Activated naive CD4-positive, alpha-beta T cell treated with anti-CD3 and anti-CD28 coated beads, Interleukin-2, amount 10 ng/mL, durations not matched to agents 7 days and 5 days (primary cell): Measurements from ENCODE around the gene LILRB2.
A peak's percentile ranks its signal among the peaks of the same experiment; 100 is the strongest.
"Not testable (repeated sequence)": the region's sequence is repeated elsewhere in the genome, so short reads cannot be mapped to it uniquely, and the experiment has no call there.

Experiments used
- CTCF ChIA-PET: fragments of 350-600 bp; sonication (Branson Sonifier 250); formaldehyde crosslinking; loops from one replicate; lab custom pipeline; 2021; ENCODE audit warnings: antibody characterized with exemption; lab: Charles Lee
- DNase-seq: peaks from one replicate; pipeline ENCODE4 v3.0.0-alpha.2; 2020
- H3K27ac Mint-ChIP-seq: one replicate; pipeline ENCODE4 v1.8.0; 2021; ENCODE audit warnings: mild to moderate bottlenecking, moderate library complexity, mixed read lengths
- H3K27me3 Mint-ChIP-seq: one replicate; pipeline ENCODE4 v1.8.0; 2021; ENCODE audit warnings: mild to moderate bottlenecking, mixed read lengths
- H3K36me3 Mint-ChIP-seq: one replicate; pipeline ENCODE4 v1.8.0; 2021; ENCODE audit warnings: mixed read lengths
- H3K4me1 Mint-ChIP-seq: one replicate; pipeline ENCODE4 v1.8.0; 2021; ENCODE audit warnings: mixed read lengths
- H3K4me3 Mint-ChIP-seq: one replicate; pipeline ENCODE4 v1.8.0; 2021; ENCODE audit warnings: mild to moderate bottlenecking, moderate library complexity, mixed read lengths
- H3K9me3 Mint-ChIP-seq: one replicate; pipeline ENCODE4 v1.8.0; 2021; ENCODE audit warnings: mixed read lengths

LILRB2 gene

DNA sequence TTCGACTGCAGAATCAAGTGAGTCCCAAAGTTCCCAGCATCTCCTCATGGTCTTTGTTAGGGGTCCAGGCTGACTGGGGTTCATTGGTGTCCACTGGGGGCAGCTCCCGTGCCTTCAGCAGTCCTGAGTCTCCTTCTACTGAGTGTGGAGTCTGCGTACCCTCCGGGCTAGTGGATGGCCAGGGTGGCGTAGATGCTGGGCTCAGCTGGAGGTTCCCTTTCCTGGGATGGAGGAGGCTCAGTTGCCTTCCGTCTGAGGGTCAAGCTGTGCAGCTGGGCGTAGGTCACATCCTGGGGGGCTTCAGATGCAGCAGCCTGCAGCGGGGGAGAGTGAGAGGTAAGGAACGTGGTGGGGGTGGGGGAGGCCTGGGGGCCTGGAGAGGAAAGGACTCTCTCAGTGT is 6.4 kb downstream of the LILRB2 start:
- DNase-seq, H3K27ac Mint-ChIP-seq: not testable (repeated sequence)
- peaks cover 42% of the 10 kb centered on the region for H3K27me3 Mint-ChIP-seq

GRCh38 chr19:54273821-54274220 is 7.1 kb downstream of the LILRB2 start:
- CTCF ChIA-PET = no interaction called here
- peaks cover 37% of the 10 kb centered on the region for H3K27me3 Mint-ChIP-seq
- H3K4me1 Mint-ChIP-seq = no peaks in the 10 kb centered on the region
- H3K4me3 Mint-ChIP-seq = no peak overlapping the region
- no peaks in the 10 kb centered on the region for H3K36me3 Mint-ChIP-seq
- H3K9me3 Mint-ChIP-seq = no peaks in the 10 kb centered on the region
- DNase-seq = no peak
- no peak overlapping the region for H3K27ac Mint-ChIP-seq

More for the DNA sequence above, 6.4 kb downstream of the LILRB2 start:
- H3K9me3 Mint-ChIP-seq, H3K36me3 Mint-ChIP-seq, H3K4me1 Mint-ChIP-seq, H3K4me3 Mint-ChIP-seq, CTCF ChIA-PET: not testable (repeated sequence)

DNA sequence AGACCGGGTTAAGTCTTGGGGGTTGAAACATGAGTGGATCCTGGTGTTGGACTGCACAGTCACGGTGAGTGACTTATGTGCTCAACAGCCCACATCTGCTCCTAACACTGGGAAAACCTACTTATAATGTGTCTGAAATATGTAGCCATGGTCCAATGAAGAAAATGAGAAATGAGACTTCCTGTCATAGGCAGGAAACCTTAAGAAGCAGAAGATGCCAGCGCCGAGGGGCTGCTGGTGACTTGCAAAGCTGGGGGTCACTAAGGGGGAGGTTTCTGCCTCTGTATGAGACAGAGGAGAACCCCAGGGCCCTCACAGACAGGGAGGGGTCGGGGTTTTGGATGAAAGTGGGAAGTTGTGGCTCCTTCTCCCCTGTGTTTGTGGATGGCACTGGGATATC is 8.7 kb downstream of the LILRB2 start:
- H3K4me3 Mint-ChIP-seq, DNase-seq, CTCF ChIA-PET, H3K36me3 Mint-ChIP-seq, H3K4me1 Mint-ChIP-seq, H3K9me3 Mint-ChIP-seq, H3K27ac Mint-ChIP-seq: not testable (repeated sequence)
- H3K27me3 Mint-ChIP-seq = peaks cover 39% of the 10 kb centered on the region

DNA sequence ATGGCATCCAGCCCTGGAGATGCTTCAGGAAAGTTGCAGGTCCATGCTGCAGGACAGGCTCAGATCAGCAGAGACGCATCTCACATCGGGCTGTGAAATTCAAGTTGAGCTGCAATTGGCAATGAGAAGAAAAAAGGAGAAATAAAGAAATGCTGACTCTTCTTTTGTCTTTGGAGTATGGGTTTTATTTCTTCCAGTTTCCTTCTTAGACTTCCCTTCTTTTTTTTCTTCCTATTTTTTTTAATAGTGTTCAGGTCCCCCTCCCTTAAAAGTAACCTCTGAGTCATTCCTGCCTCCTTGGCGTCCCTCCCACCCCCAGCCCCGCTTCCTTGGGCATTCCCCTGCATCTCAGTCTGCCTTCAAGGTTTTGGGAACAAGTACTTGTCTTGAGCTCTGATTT is 9.3 kb downstream of the LILRB2 start:
- H3K4me3 Mint-ChIP-seq, H3K9me3 Mint-ChIP-seq, DNase-seq, H3K36me3 Mint-ChIP-seq, H3K27ac Mint-ChIP-seq, CTCF ChIA-PET, H3K4me1 Mint-ChIP-seq: not testable (repeated sequence)
- peaks cover 44% of the 10 kb centered on the region for H3K27me3 Mint-ChIP-seq

DNA sequence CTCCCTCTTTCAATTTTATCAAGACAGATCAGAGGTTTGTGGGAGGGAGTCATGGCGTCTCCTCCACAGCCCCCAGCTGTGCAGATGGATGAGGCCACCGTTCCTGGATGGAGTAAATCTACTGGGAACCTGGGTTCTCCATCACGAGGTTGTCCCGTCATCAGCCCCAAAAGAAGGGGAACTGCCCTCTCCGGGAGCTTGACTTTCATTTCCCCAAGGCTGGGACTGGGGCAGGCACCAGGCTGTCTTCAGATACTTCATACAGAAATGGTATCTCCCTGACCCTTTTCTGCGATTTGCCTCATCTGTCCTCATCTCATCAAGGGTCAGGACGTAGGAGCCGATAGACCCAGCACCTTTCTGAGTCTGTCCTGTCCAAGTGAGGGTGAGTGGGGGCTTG is 9.8 kb downstream of the LILRB2 start:
- H3K27ac Mint-ChIP-seq = no peak overlapping the region
- no peaks in the 10 kb centered on the region for H3K36me3 Mint-ChIP-seq
- H3K27me3 Mint-ChIP-seq = peaks cover 45% of the 10 kb centered on the region
- H3K4me1 Mint-ChIP-seq = no peaks in the 10 kb centered on the region
- H3K9me3 Mint-ChIP-seq = no peaks in the 10 kb centered on the region
- DNase-seq = no peak
- no peak overlapping the region for H3K4me3 Mint-ChIP-seq
- CTCF ChIA-PET = no interaction called here

DNA sequence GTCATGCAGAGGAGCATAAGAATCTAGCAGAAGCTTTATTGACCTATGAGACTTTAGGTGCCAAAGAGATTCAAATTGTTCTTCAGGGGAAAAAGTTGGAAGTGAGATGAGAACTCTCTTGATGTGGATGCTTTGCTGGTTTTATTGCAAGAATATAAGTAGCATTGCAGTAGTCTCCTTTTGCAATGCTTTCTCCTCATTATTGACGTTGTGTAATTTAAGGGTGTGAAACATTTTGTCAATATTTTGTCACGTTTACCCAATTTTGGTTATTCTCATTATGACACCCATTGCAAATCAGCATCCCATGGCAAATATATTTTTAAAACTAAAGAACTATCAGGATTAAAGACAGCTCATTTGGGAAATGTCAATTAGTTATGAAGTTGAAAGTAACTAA is 12.0 kb downstream of the LILRB2 start:
- CTCF ChIA-PET = interaction anchor here (1.2 to 1.9 kb wide), 2 partner anchors 9 to 39 kb away, joined by 3 to 6 read pairs; no protein-coding TSS in a partner anchor

GRCh38 chr19:54266133-54266532 is 14.8 kb downstream of the LILRB2 start:
- Mint-ChIP-seq H3K4me3 (no peak overlapping the region), H3K27me3 (peaks cover 27% of the 10 kb centered on the region), H3K4me1 (no peaks in the 10 kb centered on the region), H3K27ac (no peak overlapping the region), H3K9me3 (no peaks in the 10 kb centered on the region), H3K36me3 (no peaks in the 10 kb centered on the region)
- CTCF ChIA-PET = interaction anchor here (0.9 to 3.3 kb wide), 18 partner anchors 9 to 126 kb away, joined by 3 to 16 read pairs (median 5); partner anchors contain the start of genes LENG1, LILRB5 and TMC4
- DNase-seq = peak; percentile 84

More for the DNA sequence above, 12.0 kb downstream of the LILRB2 start:
- Mint-ChIP-seq H3K27ac (no peak overlapping the region), H3K4me3 (no peak overlapping the region), H3K4me1 (no peaks in the 10 kb centered on the region), H3K9me3 (no peaks in the 10 kb centered on the region), H3K27me3 (peaks cover 42% of the 10 kb centered on the region), H3K36me3 (no peaks in the 10 kb centered on the region)
- DNase-seq = no peak

- H3K4me3 Mint-ChIP-seq = no peak overlapping the region
- H3K4me1 Mint-ChIP-seq = no peaks in the 10 kb centered on the region
- H3K9me3 Mint-ChIP-seq = no peaks in the 10 kb centered on the region
- no peak overlapping the region for H3K27ac Mint-ChIP-seq
- H3K27me3 Mint-ChIP-seq = peaks cover 38% of the 10 kb centered on the region
- DNase-seq = no peak
- CTCF ChIA-PET = interaction anchor here (0.6 kb wide), 1 partner anchor 50 kb away, joined by 4 read pairs; no protein-coding TSS in a partner anchor
- H3K36me3 Mint-ChIP-seq = no peaks in the 10 kb centered on the region
Observed at GRCh38 chr19:54262470-54262869, 18.4 kb downstream of the LILRB2 start.

GRCh38 chr19:54262066-54262465 is 18.8 kb downstream of the LILRB2 start:
- no peak overlapping the region for H3K27ac Mint-ChIP-seq
- H3K4me1 Mint-ChIP-seq = no peaks in the 10 kb centered on the region
- no peak overlapping the region for H3K4me3 Mint-ChIP-seq
- CTCF ChIA-PET = interaction anchor here (0.6 kb wide), 1 partner anchor 50 kb away, joined by 4 read pairs; no protein-coding TSS in a partner anchor
- no peaks in the 10 kb centered on the region for H3K36me3 Mint-ChIP-seq
- H3K9me3 Mint-ChIP-seq = no peaks in the 10 kb centered on the region
- peaks cover 41% of the 10 kb centered on the region for H3K27me3 Mint-ChIP-seq
- no peak for DNase-seq

- Mint-ChIP-seq H3K4me3 (no peak within 1 kb of the TSS), H3K36me3 (no peaks in the 10 kb centered on the region), H3K9me3 (no peaks in the 10 kb centered on the region), H3K27ac (no peak within 1 kb of the TSS), H3K27me3 (peaks cover 49% of the 10 kb centered on the region), H3K4me1 (no peaks in the 10 kb centered on the region)
- DNase-seq = no peak
- CTCF ChIA-PET = interaction anchor here (0.8 to 2.1 kb wide), 2 partner anchors 9 to 1383 kb away, joined by 3 to 8 read pairs; no protein-coding TSS in a partner anchor
Observed at GRCh38 chr19:54257116-54257480, 23.8 kb downstream of the LILRB2 start, which contains the start of gene LILRB5. TSS of gene LILRB5 (minus strand) at chr19:54257273. CDS start at chr19:54257193, 80 bp downstream.

- DNase-seq = no peak
- Mint-ChIP-seq H3K27me3 (peaks cover 55% of the 10 kb centered on the region), H3K9me3 (no peaks in the 10 kb centered on the region), H3K4me3 (no peak overlapping the region), H3K27ac (no peak overlapping the region), H3K36me3 (no peaks in the 10 kb centered on the region), H3K4me1 (no peaks in the 10 kb centered on the region)
- CTCF ChIA-PET = interaction anchor here (0.8 to 2.1 kb wide), 2 partner anchors 10 to 1384 kb away, joined by 3 to 8 read pairs; no protein-coding TSS in a partner anchor
Observed at GRCh38 chr19:54256250-54257115, 24.4 kb downstream of the LILRB2 start.

- Mint-ChIP-seq H3K9me3 (no peaks in the 10 kb centered on the region), H3K27me3 (peaks cover 60% of the 10 kb centered on the region), H3K4me3 (no peak overlapping the region), H3K4me1 (no peaks in the 10 kb centered on the region), H3K27ac (no peak overlapping the region), H3K36me3 (no peaks in the 10 kb centered on the region)
- no peak for DNase-seq
- CTCF ChIA-PET = no interaction called here
Observed at GRCh38 chr19:54255105-54255775, 25.7 kb downstream of the LILRB2 start.

- H3K36me3 Mint-ChIP-seq = no peaks in the 10 kb centered on the region
- no peaks in the 10 kb centered on the region for H3K9me3 Mint-ChIP-seq
- H3K4me1 Mint-ChIP-seq = no peaks in the 10 kb centered on the region
- no peak overlapping the region for H3K27ac Mint-ChIP-seq
- CTCF ChIA-PET = no interaction called here
- peaks cover 54% of the 10 kb centered on the region for H3K27me3 Mint-ChIP-seq
- H3K4me3 Mint-ChIP-seq = no peak overlapping the region
- DNase-seq = no peak
Observed at GRCh38 chr19:54254195-54254906, 26.6 kb downstream of the LILRB2 start.
